AG09309 (cell line): ENCODE measurements around the gene DCHS1.
"Not testable (repeated sequence)": the region's sequence is repeated elsewhere in the genome, so short reads cannot be mapped to it uniquely, and the experiment has no call there.

Source experiments
- DNase-seq: peaks from one replicate; pipeline ENCODE4 v3.0.0-alpha.2; 2010; ENCODE audit warnings: low read depth
- H3K4me3 ChIP-seq: 2 replicates; pipeline ENCODE4 v1.5.1; 2011; ENCODE audit warnings: mild to moderate bottlenecking, low read depth, low read length, moderate library complexity; ENCODE audit not compliant: control insufficient read depth
- CTCF ChIP-seq: IDR thresholded peaks from 2 replicates; pipeline ENCODE4 v1.5.1; 2011; ENCODE audit warnings: mild to moderate bottlenecking, low read depth, low read length, inconsistent platforms; ENCODE audit not compliant: insufficient read depth, control insufficient read depth; ENCODE audit errors: missing control alignments

The DCHS1 gene

GRCh38 chr11:6655790-6656583 is at the start of gene DCHS1:
Gene DCHS1 (minus strand): TSS chr11:6655809. CDS start chr11:6641613, 14,196 bp downstream.
- no peak for TF ChIP-seq CTCF
- H3K4me3 ChIP-seq, result peak within 1 kb of the TSS; percentile 54
- DNase-seq, result no peak

GRCh38 chr11:6703247-6704063 is 47.8 kb upstream of the DCHS1 start:
- peak; percentile 72 for TF ChIP-seq CTCF
- DNase-seq, result peak; percentile 46
- H3K4me3 ChIP-seq, result no peak overlapping the region

GRCh38 chr11:6701955-6702354 is 46.3 kb upstream of the DCHS1 start:
- DNase-seq, H3K4me3 ChIP-seq: not testable (repeated sequence)

GRCh38 chr11:6695377-6695776 is 39.8 kb upstream of the DCHS1 start:
- no peak overlapping the region for H3K4me3 ChIP-seq
- TF ChIP-seq CTCF, result no peak
- DNase-seq, result no peak

GRCh38 chr11:6694229-6694535 is 38.6 kb upstream of the DCHS1 start:
- TF ChIP-seq CTCF, result no peak
- DNase-seq, result no peak
- no peak overlapping the region for H3K4me3 ChIP-seq

GRCh38 chr11:6693342-6694228 is 38.0 kb upstream of the DCHS1 start:
- no peak for TF ChIP-seq CTCF
- no peak overlapping the region for H3K4me3 ChIP-seq
- DNase-seq, result peak; percentile 68

- H3K4me3 ChIP-seq, result no peak overlapping the region
- no peak for TF ChIP-seq CTCF
- DNase-seq, result no peak
Measured at GRCh38 chr11:6692128-6692527, 36.5 kb upstream of the DCHS1 start.

- H3K4me3 ChIP-seq, DNase-seq: not testable (repeated sequence)
Measured at GRCh38 chr11:6690431-6691132, 35.0 kb upstream of the DCHS1 start.
